A204.1 (cell line): ENCODE measurements around the gene PCYT2.

Experiments used
- FAIRE-seq: peaks from 2 replicates; lab custom pipeline; 2012; peaks lifted over from hg19 to GRCh38; lab: Jason Lieb, UNC

PCYT2 gene

DNA sequence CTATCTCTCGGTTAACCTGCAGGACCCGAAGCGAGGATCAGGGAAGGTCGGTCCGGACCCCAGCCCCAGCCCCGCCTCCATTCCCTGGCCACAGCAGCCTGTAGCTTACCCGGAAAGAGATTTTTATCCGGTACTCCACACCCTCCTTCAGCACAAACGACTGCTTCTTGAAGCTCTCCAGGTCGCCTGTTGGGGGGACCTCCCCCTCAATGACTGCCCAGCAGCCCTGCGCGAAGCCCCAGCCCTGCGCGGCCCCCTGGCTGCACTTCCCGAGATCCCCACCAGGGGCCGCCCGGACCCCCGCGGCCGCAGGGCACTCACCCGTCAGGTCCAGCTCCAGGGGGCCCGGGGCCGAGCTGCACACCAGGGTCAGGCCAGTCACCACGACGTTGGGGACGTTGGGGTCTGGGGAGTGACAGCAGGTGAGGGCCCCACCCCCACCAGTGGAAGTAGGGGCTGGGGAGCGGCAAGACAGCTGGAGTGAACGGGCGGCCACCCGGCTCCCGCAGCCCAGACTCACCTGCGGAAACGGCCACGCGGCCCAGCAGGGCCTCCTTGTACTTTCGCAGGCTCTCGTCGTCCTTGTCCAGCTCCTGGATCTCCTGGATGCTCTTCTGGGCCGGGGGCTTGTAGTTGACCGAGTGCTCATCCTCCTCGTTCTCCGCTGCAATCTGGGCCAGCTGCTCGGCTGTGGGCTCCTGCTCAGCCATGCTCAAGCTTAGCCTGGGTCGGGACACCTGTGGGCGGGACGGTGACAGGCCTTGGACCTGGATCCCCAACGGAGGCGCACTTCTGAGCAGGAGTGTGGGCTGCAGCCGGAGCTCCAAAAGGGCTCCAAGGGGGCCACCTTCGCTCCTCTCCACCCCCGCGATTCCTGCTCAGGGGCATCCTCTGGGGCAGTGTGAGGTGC lies 41.7 kb downstream of the PCYT2 start:
- no peak for FAIRE-seq

DNA sequence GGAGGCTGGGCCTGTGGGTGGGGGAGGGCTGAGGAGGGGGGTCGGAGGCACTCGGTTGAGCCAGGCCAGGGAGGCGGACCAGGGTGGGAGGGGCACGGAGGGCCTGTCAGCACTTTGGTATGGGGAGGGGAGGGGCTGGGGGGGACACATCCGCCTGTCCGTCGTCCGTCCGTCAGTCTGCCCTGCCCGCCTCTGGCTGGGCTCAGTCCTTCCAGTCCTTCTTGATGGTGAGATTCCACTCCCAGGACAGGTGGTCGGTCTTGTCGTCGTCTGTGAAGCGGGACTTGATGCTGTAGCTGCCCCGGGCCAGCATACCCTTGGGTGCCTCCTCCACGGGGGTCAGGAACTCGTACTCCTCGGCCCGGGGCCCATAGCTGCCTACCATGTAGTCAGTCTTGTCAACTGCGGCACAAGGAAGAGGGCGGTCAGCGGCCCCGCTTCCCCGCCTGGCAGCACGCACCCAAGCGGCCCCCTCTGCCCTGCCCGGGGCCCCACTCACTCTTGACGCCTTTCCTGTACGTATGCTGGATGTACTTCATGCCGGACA lies 42.5 kb downstream of the PCYT2 start:
- FAIRE-seq: no peak

DNA sequence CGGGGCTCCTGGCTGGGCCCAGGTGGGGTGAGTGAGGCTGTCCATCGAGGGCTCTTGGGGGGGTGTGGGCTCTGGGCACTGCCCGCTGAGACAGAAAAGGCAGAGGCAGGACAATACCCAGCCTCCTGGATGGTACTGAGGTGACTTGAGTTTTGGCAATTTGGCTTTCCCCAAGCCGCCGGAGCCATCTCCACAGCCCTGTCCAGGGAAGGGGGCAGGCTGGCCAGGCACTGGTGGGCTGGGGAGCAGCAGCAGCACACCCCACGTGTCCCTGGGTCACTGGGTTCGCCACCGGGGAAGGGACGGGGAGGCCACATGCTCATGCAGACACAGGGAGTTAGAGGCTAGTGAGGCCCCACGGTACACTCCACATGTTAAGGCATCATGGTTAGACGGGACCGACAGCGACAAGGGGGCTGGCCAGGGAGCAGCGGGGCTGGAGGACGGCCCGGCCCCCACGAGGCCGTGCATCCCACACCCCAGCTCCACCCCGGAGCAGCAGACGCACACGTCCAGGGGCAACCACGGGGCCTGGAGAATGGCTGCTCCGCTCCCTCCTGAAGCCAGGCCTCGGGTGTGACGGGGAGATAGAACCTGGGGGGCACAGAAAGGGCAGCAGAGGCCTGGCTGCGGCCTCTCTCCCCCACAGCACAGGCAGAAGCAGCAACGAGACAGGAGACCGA lies 43.1 kb downstream of the PCYT2 start:
- no peak for FAIRE-seq

DNA sequence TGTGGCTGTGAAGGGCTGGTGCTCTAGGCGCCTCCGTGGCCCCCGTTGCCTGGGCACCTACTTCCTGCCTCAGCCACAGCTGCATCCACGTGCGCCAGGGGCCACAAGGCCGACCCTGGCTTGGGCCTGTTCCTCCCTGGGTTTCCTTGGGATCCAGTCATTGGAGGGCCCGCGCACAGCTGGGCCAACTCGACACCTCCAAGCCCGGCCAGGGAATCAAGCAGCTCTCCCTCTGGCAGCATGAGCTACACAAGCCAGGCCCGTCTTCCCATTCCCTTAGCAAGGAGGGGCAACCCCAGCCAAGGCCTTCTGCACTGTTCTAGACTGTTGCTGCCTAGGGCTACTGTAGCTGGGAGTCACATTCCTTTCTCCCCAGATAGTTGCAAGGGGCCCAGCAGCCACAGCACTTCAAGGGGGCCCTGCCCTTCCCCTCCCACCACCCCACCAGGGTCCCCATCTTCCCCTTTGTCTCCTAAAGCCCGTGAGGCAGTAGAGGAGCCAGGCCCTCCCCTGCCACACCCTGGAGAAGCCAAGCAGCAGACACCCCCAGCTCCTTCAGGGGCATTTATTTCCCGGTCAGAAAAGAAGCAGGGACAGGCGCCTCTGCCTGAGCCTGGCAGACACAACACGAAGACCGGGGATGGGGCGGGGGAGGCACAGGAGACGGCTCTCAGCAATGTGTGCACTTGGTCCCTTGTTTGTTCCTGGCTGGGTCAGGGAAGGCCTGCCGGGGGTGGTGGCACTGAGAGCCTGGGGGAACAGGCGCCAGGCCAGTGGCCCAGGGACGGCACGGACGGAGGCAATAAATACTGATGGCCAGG lies 43.8 kb downstream of the PCYT2 start:
- no peak for FAIRE-seq

DNA sequence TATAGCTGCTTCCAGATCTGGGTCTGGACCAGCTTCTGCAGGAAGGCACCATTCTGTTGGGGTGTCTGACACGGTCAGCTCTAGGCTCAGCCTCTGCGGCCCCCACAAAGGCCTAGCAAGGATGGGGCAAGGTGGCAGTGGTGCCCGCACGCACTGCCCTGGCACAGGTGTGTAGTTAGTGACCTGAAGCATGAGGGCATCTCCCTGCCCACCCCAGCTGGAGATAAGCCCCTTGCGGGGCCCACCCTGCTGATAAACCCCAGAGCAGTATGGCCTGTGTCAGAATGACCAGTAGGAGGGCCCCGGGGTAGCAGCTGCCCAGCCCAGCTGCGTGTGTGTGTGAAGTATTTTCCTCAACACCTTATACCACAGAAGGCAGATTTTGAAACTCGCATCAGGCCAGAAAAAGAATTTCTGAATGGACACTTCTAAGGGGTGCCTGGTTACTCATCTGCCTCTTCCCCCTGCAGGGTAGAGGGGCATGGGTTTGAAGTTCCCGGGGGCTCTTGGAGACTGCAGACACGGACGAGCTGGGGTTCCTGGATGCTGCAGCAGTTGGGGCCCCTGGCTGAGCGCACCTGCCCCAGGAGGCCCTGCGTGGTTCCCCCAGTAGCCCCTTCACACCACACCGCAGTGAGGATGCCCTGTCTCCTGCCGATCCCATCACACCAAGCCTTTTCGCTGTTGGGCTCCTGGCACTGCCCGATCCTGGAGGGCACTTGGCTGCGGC lies 44.6 kb downstream of the PCYT2 start:
- FAIRE-seq: no peak

DNA sequence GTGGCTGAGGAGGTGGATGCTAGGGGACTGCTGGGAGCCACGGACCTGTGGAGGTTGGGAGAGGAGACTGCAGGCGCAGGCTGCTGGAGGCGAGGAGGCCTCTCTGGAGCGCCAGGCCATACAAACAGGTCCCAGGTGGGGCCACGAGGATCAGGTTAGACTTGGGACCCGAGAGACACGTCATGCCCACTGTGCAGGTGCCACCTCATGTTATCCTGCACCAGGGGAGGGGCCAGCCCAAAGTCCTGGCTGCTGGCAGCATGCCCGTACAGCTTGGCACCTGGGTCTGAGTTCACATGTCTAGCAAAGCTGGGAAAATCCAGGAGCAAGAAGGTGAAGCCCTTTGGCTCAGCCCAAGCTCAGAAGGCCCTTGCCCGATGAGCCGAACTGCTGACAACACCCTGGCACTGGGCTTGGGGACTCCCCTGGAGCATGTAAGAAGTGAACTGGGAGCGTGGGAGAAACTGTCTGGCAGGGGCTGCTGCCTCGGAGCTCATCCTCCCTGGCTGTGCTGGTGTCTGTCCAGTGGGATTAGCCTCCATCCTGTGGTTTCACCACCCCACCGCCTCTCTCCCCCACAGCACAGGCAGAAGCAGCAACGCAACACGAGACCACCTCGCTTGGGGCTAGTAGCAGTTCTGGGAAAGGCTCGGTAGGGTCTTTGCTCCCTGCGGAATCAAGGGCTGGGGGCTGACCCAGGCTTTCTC lies 45.3 kb downstream of the PCYT2 start:
- FAIRE-seq: no peak

DNA sequence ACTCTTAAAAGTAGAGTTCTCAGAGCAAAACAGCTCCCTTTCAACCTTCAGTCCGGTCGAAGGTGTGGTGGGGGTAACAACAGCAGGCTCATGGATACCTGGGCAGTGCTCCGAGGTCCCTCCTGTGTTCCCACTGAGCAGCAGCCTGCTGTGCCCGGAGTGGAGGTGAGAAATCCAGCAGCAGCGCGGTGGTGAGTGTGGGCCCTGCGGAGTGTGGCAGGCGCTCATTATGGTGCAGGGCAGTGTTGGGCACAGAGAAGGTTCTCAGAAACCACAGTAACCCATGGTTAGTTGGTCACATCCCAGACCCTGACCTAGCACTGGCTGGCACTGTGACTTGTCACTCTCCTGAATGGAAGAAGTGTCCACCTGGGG lies 45.9 kb downstream of the PCYT2 start:
- no peak for FAIRE-seq

DNA sequence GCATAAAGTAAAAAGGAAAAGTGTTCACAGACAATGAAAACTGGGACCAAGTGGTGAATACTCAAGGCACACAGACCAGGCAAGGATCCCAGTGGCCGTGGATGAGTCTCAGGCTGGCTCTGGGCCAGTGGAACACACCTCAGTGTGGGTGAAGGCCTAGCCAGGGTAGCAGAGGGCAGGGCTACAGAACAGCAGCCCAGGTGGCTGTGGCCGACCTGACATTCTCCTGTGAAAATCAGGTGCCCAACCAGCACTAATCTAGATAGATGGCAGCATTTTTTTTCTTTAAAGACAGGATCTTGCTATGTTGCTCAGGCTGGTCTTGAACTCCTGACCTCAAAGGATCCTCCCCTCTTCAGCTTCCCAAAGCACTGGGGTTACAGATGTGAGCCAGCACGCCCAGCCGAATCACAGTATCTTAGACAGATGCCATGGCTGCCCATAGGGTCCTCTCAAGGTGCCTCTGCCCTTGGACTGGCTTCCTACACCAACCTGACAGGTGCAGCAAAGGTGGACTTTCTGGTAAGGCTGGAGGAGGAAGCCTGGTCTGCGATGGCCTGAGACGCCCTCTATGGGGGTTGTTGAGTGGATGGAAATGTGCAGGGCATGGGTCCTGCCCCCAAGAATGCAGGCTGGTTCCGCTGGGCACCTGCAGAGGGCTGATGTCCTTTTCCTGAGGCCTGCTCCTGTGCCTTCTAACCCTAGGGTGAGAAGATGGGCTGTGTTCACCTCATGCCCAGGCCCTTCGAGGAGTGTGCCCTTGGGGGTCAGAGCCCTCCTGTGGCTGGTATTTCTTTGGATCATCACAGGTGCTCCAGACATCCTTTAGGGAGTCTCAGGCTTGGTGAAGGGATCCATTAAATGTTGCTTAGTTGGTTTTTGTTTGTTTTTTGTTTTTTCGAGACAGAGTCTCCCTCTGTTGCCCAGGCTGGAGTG lies 47.1 kb downstream of the PCYT2 start:
- FAIRE-seq: no peak

DNA sequence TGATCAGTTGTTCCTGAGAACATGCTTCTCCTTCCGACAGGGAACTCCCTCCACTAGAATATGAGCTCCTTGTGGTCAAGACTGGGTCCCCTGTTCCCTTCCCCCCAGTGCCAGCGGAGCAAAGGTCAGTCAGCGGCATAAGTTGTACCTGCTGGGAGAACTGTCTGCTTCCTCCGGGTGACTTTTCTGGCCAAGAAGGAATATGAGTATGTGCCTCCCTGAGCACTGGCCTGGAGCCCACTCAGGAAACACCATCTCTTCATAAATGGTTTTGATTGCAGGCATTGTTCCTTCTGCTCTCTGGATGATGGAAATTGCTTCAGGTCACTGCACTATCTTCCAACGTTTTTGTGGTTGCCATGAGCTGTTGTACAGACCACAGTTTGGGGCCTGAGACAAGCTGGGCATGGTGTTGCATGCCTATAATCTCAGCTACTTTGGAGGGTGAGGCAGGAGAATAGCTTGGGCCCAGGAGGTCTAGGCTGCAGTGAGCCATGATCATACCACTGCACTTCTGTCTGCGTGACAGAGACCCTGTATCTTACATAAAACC lies 48.0 kb downstream of the PCYT2 start:
- FAIRE-seq: no peak

DNA sequence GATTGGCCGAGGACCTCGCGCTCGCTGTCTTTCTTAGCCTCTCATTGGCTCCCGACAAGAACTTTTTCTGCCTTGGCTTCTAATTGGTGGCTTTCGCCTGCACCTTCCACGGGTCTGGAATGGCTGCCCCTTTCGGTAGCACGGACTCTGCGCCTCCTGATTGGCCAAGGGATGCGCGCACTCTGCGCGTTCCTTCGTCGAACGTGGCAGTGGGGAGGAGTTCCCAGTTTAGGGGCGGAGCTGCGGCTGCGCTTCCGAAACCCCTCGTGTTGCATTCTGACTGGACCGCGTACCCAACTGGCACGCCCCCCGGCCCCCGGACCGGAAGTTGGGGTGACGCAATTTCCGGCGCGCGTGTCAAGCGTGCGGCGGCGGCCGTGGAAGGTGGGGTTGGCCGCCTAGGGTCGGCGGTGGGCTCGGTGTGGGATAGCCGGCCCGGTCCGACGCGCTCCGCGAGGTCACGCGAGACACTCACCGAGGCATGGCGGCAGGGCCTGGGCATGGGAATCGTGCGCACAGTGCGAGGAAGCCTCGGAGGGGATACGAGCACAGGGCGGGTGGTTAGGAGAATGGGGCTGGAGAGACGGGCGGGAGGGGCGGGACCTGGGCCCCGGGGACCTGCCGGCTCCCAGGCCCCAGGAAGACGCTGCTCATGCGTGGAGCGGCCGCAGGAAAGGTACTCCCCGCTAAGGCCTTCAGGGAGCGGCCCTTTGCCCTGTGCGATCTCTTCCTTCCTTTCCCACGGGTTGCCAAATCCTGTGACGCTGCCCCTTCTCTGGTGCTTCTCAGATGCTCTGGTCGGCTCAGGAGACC lies 50.2 kb downstream of the PCYT2 start:
- peak; percentile 98 for FAIRE-seq

DNA sequence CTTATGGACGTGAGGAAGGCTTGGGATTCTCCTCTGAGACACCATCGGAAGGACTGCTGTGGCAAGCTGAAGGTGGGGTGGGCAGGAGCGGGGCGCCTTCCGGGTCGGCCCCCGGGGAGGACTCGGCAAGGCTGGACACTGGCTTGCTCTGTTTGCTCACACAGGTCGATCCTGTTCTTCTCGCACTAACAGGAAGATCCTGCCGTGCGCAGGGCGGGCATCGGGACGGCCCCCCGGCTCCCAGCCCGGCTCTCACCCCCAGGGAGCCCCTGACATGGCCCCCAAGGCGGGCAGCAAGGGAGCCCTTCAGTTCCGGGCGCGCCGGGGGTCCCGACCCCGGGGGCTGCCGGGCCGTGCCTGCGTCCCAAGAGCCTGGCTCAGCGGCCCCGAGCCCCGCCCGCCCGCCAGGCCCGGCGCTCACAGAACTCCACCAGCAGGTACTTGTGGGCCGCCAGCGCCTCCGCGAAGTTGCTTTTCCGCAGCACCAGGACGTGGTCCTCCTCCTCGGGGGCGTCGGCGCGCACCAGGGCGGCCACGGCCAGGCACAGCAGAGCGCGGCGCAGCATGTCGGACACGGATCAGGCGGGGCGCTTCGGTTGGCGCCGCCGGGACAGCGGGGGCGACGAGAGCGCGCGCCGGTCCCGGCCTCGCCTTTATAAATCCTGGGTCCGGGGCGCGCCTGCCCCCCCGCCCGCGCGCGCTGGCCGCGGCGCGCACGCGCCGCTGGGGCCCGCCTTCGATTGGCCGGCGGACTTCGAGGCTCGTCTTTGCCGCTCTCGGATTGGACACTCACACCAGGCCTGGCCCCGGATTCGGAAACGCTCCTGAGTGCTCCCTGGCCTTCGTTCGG lies 51.1 kb downstream of the PCYT2 start, which contains the start of gene P4HB:
P4HB (minus strand) TSS at position 630 of the 850 bp plus-strand sequence; CDS start at position 566, 64 bp downstream.
- FAIRE-seq: no peak

DNA sequence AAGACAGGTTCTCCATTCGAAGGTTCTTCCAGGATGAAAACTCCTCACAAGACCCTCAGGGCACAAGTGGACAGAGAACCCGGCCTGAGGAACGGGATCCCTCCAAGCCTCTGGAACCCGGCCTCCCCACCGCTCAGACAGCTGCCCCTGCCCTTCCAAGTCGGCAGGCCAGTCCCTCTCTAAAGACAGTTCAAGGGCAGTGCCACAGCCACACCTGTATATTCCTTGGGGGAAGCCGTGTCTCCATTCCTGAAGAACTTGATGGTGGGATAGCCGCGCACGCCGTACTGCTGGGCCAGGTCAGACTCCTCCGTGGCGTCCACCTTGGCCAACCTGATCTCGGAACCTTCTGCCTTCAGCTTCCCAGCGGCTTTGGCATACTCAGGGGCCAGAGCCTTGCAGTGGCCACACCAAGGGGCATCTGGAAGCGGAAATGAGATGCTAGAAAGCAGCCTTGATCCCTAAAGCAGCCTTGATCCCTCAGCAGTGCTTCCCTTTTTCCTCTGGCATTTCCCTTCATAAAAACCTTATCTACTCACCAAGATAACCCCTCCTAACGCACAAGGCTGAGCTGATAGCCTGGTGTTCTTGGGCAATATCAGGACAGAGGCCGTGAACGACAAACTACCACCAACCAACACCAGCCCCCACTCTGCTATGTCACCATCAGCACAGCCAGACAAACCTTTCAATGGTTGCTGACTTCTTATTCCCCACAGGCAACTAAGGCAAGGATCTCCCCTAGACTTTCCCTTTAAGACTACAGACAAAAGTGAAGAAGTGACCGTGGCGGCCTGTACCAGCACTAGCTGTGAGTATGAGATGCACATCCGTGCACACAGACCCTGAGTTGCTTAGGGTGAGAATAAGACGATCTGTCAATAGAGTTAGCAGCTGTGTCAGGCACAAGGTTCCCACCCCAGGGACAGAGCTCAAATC lies 52.0 kb downstream of the PCYT2 start:
- no peak for FAIRE-seq

DNA sequence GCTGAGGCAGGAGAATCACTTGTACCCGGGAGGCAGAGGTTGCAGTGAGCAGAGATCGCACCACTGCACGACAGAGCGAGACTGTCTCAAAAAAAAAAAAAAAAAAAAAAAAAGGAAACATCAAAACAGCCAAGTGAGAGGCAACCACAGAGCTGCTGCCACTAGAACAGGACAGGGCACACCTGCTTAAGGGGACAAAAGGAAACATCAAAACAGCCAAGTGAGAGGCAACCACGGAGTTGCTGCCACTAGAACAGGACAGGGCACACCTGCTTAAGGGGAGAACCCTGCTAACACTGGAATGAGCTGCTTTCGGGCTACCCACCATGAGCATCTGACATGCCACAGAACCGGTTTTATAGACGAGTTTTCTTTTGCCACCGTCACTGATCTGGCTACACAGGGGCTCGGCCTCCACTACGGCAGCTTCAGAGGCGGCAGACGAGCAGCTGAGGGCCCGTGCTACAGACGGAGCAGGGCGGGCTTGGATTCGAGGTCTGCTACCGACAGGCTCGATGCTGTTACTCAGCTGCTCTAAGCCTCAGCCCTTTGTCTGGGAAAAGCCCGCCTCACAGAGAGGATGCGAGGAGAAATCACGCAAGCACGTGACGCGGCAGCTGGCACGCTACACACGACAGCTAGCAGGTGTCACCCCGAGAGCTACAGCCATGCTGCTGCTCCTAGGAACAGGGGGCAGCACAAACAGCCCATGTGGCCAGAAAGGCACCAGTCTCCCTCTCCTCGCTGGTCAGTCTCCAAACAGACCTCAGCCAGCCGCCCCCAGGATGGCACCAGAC lies 52.8 kb downstream of the PCYT2 start:
- FAIRE-seq: no peak

DNA sequence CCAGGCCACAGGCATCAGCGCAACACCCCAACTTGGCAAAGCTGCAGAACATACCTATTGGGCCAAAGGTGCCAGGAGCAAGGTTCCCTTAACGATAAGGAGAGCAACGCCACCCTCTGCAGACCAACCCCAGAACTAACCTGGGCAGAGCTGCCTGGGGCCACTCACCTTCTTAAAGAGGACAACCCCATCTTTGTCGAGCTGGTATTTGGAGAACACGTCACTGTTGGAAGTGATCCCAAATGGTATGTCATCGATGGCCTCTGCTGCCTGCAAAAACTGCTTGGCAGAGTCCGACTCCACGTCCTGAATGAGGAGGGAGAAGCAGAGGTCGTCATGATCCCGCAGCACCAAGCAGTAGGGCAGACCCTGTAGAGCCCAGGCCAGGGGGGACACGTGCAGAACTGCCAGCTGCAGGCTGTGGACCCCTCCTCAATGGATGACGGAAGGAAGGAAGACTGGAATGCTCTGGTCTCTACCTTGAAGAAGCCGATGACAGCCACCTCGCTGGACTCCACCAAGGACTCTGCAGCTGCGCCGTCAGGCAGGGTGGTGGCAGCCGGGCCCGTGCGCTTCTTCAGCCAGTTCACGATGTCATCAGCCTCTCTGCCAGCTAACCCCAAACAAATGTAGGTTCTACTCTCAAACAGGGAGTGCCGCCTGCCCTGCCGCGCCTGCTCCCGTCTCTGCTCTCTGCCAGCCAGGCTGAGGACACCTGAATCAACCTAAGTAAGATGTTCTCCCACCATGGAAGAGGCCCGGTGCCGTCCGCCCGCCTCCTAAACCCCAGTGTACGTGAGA lies 56.0 kb downstream of the PCYT2 start:
- no peak for FAIRE-seq

DNA sequence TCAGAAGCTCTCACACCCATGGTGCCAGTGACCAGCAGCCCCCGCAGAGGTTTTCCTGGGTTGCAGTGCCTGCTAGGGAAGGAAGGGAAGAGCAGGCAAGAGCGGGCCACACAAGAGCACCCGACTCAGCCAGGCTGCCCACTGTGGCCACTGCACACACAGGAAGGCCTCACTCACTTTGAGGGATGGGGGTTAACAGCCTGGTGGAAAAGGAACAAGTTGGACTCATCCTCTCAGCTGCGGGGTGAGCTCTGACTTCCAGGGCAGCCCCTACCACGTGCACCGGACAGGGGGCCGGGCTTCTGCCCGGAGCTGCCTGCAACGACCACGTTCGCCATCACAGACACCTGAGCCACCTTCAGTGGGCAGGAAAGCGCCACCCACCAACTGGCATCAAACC lies 59.0 kb downstream of the PCYT2 start:
- FAIRE-seq: no peak
